GM21619 (cell line): ENCODE measurements around the gene RPS6KB2.
"Not testable (repeated sequence)": the region's sequence is repeated elsewhere in the genome, so short reads cannot be mapped to it uniquely, and the experiment has no call there.

Source experiments
- ATAC-seq: cut with Tn5 transposase; IDR thresholded peaks from one replicate; pipeline ENCODE4 v1.9.1; 2021; ENCODE audit not compliant: unreplicated experiment

Gene RPS6KB2

DNA sequence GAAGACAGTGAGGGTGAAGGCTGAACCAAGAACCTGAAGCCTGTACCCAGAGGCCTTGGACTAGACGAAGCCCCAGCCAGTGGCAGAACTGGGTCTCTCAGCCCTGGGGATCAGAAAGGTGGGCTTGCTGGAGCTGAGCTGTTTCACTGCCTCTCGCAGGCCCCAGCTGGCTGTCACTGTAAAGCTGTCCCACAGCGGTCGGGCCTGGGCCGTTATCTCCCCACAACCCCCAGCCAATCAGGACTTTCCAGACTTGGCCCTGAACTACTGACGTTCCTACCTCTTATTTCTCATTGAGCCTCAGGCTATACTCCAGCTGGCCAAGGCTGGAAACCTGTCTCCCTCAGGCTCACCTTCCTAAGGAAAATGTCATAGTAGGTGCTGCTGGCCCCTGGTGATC lies 30.8 kb upstream of the RPS6KB2 start:
- no peak for ATAC-seq

DNA sequence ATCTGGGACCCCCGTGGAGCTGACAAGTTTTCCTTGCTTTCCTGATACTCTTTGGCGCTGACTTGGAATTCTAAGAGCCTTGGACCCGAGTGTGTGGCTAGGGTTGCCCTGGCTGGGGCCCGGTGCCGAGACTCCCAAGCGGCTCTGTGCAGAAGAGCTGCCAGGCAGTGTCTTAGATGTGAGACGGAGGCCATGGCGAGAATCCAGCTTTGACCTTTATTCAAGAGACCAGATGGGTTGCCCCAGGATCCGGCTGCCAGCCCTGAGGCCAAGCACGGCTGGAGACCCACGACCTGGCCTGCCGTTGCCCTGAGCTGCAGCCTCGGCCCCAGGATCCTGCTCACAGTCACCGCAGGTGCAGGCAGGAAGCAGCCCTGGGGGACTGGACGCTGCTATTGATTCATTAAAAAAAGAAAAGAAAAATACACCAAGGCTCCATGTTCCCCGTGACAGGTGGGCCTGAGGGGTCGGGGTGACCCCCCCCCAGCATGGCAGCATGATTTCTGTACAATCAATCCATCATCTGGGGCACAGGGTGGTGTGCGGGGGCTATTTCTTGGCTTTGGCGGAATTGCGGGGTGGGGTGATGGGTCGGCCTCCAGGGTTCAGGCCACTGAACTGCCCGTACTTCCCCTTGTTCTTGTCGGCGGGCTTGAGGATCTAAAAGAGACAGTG lies 30.2 kb upstream of the RPS6KB2 start:
- no peak for ATAC-seq

DNA sequence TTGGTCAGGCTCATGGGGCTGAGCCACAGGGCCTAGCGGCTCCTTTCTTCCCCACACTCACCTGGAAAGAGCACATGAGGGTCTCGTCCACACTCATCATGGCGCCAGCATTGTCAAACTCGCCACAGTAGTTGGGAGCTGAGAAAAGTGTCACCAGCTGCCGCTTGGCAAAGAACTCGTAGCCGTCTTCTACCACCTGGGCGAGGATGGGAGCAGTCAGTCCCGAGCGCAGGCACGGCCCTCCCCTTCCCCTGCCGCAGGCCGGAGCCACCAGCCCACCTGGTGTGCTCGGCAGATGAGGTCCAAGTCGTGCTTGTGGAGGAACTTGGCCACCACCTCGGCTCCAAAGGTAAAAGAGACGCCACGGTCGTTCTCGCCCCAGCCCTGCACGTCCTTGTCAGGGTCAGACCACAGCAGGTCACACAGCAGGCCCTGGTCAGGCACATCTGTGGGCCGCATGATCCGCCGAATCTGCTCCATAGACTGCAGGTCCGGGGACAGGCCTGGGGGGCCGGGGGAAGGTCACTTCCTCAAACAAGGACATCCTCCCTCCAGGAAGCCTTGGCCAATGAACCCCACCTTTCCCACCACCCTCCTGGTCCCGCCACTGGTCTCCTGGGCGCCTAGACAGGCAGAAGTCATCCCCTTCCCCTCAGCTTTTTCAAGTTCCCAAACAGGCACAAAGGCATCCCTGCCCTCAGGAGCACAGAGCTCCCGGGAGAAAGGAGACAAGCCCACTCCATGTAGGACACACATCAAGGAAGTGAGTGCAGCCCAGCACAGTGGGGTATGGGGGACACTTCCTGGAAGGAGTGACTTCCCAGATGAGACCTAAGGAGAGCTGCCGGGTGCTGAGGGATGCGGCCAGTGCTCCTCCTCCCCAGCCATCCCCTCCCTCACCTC lies 29.4 kb upstream of the RPS6KB2 start:
- no peak for ATAC-seq

DNA sequence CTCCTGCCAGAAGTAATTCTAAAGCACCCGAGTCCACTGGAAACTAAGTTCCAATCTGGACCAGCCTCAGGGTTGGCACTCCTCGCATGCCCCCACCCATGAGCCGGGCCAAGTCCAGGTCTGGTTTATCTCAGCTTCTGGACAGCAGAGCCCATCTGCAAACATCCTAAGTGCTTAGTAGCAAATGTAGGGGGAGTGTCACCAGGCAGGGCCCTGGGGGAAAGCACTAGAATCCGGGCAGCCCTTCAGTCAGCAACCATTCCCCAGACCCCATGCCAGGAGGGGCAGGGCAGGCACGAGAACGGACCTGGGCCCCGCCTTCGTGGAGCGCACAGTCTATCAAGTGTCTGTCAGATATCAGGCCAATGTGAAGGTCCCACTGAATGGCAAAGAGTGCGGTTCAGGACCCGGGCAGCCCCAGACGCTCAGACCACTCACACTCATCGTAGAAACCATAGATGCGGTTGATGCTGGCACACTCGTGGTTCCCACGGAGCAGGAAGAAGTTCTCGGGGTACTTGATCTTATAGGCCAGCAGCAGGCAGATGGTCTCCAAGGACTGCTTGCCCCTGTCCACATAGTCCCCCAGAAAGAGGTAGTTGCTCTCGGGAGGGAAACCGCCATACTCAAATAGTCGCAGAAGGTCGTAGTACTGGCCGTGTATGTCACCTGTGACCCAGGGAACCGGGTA lies 27.9 kb upstream of the RPS6KB2 start:
- ATAC-seq, result no peak

DNA sequence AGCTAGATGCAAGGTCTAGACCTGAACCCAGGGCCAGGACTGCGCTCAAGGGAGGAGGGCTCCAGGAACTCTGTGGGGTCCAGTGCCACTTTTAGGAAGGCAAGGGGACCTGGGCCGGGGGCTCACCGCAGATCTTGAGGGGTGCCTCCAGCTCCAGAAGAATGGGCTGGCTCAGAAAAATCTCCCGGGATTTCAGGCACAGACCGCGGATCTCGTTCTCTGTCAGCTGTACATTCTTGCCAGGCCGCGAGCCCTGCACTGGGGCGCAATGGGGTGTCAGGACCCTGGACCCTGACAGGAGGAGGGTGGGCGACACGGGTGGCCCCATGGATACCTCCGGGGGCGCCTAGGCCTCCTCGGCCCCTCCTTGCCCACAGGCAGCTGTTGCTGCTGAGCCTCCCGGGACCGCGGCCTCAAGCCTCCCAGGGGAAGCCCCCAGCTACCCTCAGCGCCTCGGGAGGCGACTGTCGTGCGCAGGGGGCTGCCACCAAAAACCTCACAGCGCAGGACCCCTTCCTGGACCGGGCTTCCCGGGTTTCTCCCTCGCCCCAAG lies 27.3 kb upstream of the RPS6KB2 start:
- peak; percentile 12 for ATAC-seq

DNA sequence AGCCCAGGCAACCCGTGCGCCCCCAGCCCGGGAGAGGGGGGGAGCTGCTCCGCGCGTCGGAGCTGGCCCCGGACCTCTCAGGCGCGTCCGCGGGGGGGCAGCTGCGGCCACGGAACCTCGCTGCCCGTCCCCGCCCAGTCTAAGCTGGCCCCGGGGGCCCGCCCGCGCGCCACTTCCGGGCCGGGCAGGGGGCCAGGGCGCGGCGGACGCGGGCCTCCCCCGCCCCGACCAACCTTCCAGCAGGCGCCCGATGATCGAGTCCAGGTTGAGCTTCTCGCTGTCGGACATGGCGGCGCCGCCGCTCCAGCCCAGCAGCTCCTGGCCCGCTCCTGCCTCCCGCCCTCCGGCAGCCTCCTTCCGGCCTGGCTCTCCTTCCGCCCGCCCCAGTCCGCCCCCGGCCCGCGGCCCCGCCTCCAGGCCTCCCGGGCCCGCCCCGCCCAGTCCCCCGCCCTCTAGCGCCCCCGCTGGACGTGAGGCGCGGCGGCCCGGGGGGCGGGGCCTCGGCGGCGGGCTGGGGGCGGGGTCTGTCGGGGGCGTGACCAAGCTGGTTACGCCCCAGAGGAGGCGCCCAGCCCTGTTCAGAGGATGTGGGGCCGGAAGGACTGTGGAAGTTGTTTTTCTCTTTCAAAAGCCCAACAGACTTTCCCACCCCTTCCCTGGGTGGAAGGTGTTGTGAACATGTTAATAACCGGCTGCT lies 26.7 kb upstream of the RPS6KB2 start, which contains the start of gene PPP1CA:
PPP1CA (minus strand) TSS at position 364 of the 697 bp plus-strand sequence; CDS start at position 288, 76 bp downstream.
- peak; percentile 51 for ATAC-seq

DNA sequence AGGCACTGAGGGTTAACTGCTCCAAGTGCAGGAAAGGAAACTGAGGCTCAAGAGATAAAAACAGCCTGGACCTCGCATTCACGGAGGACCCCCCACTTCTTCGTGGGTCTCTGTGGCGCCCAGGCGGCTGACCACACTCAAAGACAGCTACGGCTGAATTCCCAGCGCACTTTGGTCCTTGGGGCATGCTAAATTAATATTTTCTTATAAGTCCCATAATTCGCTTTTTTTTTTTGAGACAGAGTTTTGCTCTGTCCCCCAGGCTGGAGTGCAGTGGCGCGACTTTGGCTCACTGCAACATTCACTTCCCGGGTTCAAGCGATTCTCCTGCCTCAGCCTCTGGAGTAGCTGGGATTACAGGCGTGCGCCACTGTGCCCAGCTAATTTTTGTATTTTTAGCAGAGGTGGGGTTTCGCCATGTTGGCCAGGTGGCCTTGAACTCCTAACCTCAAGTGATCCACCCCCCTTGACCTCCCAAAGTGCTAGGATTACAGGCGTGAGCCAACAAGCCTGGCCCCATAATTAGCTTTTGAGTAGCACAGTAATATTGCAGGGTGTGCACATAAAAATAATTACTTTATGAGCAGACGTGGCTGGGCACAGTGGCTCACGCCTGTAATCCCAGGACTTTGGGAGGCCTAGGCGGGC lies 26.0 kb upstream of the RPS6KB2 start:
- not testable (repeated sequence) for ATAC-seq

DNA sequence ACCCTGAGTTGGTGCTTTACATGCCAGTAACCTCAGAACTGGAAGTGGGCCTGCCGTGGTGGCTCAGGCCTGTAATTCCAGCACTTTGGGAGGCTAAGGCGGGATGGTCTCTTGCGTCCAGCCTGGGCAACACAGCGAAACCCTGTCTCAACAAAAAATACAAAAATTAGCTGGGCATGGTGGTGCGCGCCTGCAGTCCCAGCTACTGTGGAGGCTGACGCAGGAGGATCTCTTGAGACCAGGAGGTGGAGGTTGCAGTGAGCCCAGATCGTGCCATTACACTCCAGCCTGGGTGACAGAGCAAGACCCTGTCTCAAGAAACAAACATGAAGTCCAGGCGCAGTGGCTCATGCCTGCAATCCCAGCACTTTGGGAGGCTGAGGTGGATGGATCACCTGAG lies 25.2 kb upstream of the RPS6KB2 start:
- not testable (repeated sequence) for ATAC-seq

DNA sequence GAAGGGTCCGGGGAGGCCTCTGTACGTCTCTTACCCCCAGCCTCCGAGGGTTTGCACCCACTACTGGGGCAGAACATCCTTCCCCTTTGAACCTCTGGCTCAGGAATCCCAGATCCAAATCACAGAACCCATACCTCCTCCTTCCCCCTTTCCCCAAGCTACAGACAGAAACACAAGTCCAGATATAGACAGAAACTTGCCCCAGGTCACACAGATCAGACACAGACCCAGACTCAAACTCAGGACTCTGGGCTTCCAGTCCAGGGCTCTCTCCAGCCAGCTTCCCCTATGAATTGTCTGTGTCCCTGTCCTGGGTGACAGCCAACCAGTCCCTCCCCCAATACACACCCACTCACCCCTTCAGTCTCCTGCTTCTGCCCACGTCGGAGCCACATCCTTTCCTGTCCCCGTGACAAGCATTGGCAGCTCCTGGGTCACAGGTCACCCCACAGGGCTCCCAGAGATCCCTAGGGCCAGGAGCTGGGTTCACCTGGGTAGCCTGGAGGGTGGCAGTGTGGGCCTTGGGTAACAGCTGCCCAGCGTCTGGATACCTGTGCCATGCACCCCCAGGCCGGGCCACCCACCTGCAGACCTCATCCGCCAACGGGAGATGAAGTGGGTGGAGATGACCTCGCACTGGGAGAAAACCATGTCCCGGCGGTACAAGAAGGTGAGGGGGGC lies 23.6 kb upstream of the RPS6KB2 start:
- no peak for ATAC-seq

DNA sequence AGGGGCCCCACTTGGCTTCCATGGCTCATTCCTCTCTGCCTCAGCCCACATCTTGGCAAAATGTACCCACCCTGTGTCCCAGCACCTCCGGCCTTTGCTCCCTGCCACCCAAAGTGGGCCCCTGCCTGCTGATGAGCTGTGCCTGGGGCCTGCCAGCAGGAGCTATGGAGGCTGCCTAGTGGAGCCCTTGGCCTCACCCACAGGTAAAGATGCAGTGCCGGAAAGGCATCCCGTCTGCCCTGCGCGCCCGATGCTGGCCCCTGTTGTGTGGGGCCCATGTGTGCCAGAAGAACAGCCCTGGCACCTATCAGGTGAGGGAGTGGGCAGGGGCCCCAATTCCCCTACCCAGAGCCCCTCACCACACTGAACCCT lies 23.1 kb upstream of the RPS6KB2 start:
- no peak for ATAC-seq

DNA sequence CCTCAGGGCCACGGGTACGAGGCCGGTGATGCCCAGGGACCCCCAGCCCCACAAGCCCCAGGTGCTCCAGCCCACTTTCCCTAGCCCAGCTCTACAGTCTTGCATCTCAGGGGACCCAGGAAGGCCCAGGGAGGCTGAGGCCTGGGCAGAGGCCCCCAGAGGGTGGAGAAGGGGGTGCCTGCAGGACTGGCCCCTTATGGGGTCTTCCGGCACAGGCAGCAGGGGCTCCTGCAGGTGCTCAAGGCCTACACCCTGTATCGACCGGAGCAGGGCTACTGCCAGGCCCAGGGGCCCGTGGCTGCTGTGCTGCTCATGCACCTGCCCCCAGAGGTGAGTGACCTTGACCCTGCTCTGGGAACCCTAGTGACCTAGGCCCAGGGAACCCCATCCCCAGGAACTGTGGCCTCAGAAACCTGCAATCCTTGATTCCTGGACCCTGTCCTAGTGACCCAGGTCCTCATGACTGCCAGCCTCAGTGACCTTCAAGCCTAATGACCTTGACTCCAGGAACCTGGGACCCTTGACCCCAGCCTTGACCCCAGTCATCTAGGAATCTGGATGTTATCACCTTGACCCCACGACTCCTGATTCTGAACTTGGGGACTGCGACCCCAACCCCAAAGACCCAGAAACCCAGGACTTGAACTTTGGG lies 22.5 kb upstream of the RPS6KB2 start:
- no peak for ATAC-seq

DNA sequence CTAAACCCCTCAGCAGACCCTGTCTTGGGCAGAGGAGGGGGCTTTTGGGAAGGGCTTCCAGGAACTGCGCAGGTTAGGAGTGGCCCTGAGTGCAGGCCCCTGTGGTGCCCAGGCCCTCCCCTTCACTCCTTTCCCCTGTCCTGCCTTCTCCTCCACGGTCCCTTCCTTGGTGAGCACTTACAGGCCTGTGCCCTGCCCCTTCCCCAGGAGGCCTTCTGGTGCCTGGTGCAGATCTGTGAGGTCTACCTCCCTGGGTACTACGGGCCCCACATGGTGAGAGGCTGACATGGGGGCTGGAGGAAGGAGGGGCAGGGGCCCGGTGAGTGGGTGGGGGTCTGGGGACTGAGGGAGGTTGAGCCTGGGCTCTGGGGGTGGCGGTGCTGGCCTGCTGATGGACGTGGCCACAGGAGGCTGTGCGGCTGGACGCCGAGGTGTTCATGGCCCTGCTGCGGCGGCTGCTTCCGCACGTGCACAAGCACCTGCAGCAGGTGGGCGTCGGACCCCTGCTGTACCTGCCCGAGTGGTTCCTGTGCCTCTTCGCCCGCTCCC lies 21.8 kb upstream of the RPS6KB2 start:
- ATAC-seq, result no peak

DNA sequence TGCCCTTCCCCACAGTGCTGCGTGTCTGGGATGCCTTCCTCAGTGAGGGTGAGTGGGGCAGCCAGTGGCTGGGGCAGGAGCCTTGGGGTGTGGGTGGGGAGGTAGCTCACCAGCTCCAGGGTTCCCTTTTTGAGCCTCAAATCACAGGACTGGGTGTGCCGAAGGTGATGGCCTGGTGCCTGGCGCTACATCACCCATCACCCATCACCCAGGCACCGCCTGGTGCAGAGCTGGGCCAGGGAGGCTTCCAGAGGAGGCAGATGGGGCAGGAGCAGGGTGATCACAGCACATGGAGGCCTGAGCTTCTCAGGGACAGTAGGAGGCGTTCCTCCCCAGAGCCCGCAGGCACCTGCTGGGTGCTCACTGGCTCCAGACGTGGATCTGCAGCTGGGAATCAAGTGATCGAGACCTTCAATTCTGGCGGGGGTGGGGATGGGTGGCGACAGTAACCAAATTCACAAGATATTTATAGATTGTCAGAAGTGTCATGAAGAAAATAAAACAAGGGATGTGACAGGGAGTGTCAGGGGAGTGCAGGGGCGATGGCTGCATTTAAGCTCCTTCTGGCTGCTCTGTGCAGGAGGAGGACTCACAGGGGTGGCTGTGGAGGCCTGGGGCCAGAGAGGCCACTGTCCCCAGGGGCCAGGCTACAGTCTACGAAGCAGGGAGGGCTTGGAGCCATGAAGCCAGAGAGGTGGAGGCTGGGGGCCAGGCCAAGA lies 21.2 kb upstream of the RPS6KB2 start:
- no peak for ATAC-seq

DNA sequence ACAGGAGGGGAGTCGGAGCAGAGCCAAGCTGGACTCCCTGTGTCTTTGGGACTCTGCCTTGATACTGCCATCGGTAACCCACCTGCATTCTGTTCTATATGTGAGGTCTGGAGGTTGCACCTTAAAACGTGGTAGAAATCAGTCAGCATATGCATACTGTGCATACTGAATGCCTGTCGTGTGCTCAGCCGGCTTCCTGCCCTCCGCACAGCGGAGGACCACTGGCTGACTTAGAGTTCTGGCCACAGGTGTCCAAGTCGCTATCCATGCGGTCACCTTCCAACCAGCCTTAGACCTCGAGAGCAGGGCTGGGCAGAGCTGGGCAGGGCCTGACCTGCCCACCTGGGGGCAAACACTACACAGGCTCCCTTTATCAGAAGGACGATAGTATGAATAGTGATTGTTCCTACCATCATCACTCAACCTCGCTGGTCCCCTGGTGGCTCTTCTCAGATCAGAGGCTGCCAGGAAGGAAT lies 20.6 kb upstream of the RPS6KB2 start:
- ATAC-seq, result no peak

DNA sequence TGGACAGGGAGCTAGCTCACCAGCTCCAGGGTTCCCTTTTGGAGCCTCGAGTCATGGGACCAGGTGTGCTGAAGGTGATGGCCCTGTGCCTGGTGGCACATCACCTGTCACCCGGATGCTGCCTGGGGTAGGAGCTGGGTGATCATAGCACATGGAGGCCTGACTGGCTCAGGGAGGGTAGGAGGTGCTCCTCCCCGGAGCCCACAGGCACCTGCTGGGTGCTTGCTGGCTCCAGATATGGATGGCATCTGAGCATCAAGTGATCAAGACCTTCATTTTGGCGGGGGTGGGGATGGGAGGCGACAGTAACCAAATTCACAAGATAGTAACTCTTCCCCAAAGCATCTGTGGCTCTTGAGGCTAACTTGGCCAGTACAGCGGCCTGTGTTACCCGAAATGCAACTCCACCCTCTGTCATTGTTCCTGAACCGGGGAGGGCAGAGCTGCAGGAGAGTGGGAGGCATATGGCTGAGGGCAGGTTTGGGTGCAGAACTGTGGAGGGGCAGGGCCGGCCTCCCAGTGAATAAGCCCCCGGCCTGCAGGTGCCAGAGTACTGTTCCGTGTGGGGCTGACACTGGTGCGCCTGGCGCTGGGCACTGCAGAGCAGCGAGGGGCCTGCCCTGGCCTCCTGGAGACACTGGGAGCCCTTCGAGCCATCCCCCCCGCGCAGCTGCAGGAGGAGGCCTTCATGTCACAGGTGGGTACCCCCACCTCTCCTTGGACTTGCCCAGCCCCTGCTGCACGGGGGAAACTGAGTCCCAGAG lies 19.7 kb upstream of the RPS6KB2 start:
- no peak for ATAC-seq

DNA sequence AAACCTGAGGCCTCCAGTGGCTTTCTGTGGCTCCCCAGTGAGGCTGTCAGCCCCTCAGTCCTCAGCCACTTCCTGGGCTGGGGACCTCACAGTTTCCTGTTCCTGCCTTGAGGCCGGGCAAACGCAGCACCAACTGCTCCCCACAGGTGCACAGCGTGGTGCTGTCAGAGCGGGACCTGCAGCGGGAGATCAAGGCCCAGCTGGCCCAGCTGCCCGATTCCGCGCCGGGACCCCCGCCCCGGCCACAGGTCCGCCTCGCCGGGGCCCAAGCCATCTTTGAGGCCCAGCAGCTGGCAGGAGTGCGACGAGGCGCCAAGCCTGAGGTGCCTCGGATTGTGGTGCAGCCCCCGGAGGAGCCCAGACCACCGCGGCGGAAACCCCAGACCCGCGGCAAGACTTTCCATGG lies 19.0 kb upstream of the RPS6KB2 start:
- peak; percentile 53 for ATAC-seq

DNA sequence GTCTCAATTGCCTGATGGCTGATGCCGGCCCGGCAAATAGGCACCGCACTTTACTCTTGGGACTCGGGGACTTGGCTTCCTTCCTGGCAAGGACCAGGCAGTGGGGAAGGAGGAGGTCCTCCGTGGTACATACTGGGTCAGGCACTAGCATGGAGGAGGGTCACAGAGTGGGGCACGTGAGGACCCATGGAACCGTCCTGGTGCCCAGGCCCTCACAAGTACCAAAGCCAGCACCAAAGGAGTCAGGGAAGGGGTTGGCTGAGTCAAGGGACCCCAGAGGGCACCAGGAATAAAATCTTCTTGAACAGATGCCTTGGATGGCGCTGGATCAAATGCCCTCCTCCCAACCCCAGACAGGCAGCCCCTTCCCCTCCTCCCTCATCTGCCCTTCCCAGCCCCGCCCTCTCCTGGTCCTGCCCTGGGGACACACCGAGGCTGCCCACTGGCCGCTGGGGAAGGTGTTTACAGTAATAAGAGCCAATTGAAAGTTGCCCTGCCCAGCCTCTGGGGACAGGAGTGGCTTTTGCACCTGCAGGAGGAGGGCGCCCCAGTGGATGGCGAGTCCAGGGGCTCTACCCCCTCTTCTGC lies 18.4 kb upstream of the RPS6KB2 start:
- no peak for ATAC-seq
